Muscle of leg (tissue), 11 donors: ENCODE results near the gene KCNRG. TPM values are rescaled to one million over a fixed set of nuclear protein-coding genes. Genes with fewer than 3 reads are reported as not detected.

ENCODE experiments used
- DNase-seq: peaks from one replicate; pipeline ENCODE4 v3.0.0; 2013
- H3K27ac ChIP-seq: one replicate; pipeline ENCODE4 v1.5.1; 2013; ENCODE audit warnings: mild to moderate bottlenecking, low read length, control low read depth
- H3K27me3 ChIP-seq: one replicate; pipeline ENCODE4 v1.6.1; 2013; ENCODE audit warnings: low read length; ENCODE audit not compliant: control insufficient read depth, insufficient read depth
- H3K36me3 ChIP-seq: one replicate; pipeline ENCODE4 v1.6.1; 2013; ENCODE audit warnings: low read length; ENCODE audit not compliant: control insufficient read depth, insufficient read depth
- H3K4me1 ChIP-seq: one replicate; pipeline ENCODE4 v1.6.1; 2013; ENCODE audit warnings: low read length; ENCODE audit not compliant: control insufficient read depth, insufficient read depth
- H3K4me3 ChIP-seq: one replicate; pipeline ENCODE4 v1.5.1; 2013; ENCODE audit warnings: low read length, control low read depth
- H3K9me3 ChIP-seq: replicated peaks from 2 replicates; pipeline ENCODE4 v1.6.1; 2013; ENCODE audit warnings: low read depth, low read length; ENCODE audit not compliant: control insufficient read depth
- WGBS: methylation state at CpG from one replicate; pipeline ENCODE4 v1.1.5; 2013; ENCODE audit warnings: missing lambda C conversion rate; ENCODE audit not compliant: insufficient coverage; 5-methylcytosine and 5-hydroxymethylcytosine counted together
- polyA plus RNA-seq, 8 donors: library from polyadenylated mRNA; unstranded; fragments of 120-200 nt; gene quantifications; one replicate each; pipeline versions ENCODE4 v1.2.1 to v1.2.3, GENCODE V29; 2013; ENCODE audit warnings: inconsistent platforms in 1 of 8, low replicate concordance in 1 of 8; ENCODE audit not compliant: insufficient read length in 8 of 8, insufficient read depth in 1 of 8
- total RNA-seq: library from RNA; stranded (reverse); fragments of 120-200 nt; gene quantifications from one replicate; pipeline ENCODE4 v1.2.4, GENCODE V29; 2013

The KCNRG gene
- total and polyA plus RNA-seq, 9 donors, result 0.38 to 2.1 (median 1.3) TPM

- H3K27ac ChIP-seq, result no peak overlapping the region
- H3K9me3 ChIP-seq, result no peaks in the 10 kb centered on the region
- no peaks in the 10 kb centered on the region for H3K27me3 ChIP-seq
- H3K36me3 ChIP-seq, result peaks cover 30% of the 10 kb centered on the region
- H3K4me1 ChIP-seq, result no peaks in the 10 kb centered on the region
- no peak overlapping the region for H3K4me3 ChIP-seq
- WGBS, result no CpG with 5 or more reads among the region's 1 CpG
- no peak for DNase-seq
Measured at GRCh38 chr13:50011461-50011860, 3.8 kb upstream of the KCNRG start.

- Histone ChIP-seq H3K9me3 (no peaks in the 10 kb centered on the region), H3K27ac (no peak overlapping the region), H3K4me1 (no peaks in the 10 kb centered on the region), H3K4me3 (no peak overlapping the region), H3K36me3 (peaks cover 30% of the 10 kb centered on the region), H3K27me3 (no peaks in the 10 kb centered on the region)
- no CpG with 5 or more reads among the region's 6 CpGs for WGBS
- no peak for DNase-seq
Measured at GRCh38 chr13:50012396-50013169, 2.7 kb upstream of the KCNRG start.

- Histone ChIP-seq H3K9me3 (no peaks in the 10 kb centered on the region), H3K4me3 (no peak overlapping the region), H3K36me3 (peaks cover 21% of the 10 kb centered on the region), H3K27me3 (no peaks in the 10 kb centered on the region), H3K4me1 (no peaks in the 10 kb centered on the region), H3K27ac (no peak overlapping the region)
- DNase-seq, result no peak
- WGBS, result no CpG with 5 or more reads among the region's 1 CpG
Measured at GRCh38 chr13:50014386-50014785, 858 bp upstream of the KCNRG start.

GRCh38 chr13:50015750-50016149 is 506 bp downstream of the KCNRG start:
- Histone ChIP-seq H3K27me3 (no peaks in the 10 kb centered on the region), H3K4me3 (no peak overlapping the region), H3K9me3 (no peaks in the 10 kb centered on the region), H3K36me3 (peaks cover 29% of the 10 kb centered on the region), H3K4me1 (no peaks in the 10 kb centered on the region), H3K27ac (no peak overlapping the region)
- no peak for DNase-seq
- WGBS, result no CpG with 5 or more reads among the region's 4 CpGs

GRCh38 chr13:50016444-50016843 is 1.2 kb downstream of the KCNRG start:
- Histone ChIP-seq H3K4me1 (no peaks in the 10 kb centered on the region), H3K27me3 (no peaks in the 10 kb centered on the region), H3K4me3 (no peak overlapping the region), H3K9me3 (no peaks in the 10 kb centered on the region), H3K36me3 (peaks cover 29% of the 10 kb centered on the region), H3K27ac (no peak overlapping the region)
- DNase-seq, result no peak
- WGBS, result no CpG with 5 or more reads among the region's 2 CpGs

- H3K4me1 ChIP-seq, result no peaks in the 10 kb centered on the region
- no peaks in the 10 kb centered on the region for H3K9me3 ChIP-seq
- no peaks in the 10 kb centered on the region for H3K27me3 ChIP-seq
- no peak for DNase-seq
- H3K4me3 ChIP-seq, result no peak overlapping the region
- peaks cover 18% of the 10 kb centered on the region for H3K36me3 ChIP-seq
- H3K27ac ChIP-seq, result no peak overlapping the region
Measured at GRCh38 chr13:50017819-50018218, 2.6 kb downstream of the KCNRG start.

- H3K27me3 ChIP-seq, result no peaks in the 10 kb centered on the region
- H3K36me3 ChIP-seq, result peaks cover 15% of the 10 kb centered on the region
- H3K27ac ChIP-seq, result no peak overlapping the region
- H3K4me1 ChIP-seq, result no peaks in the 10 kb centered on the region
- DNase-seq, result no peak
- no CpG with 5 or more reads among the region's 1 CpG for WGBS
- H3K4me3 ChIP-seq, result no peak overlapping the region
- H3K9me3 ChIP-seq, result no peaks in the 10 kb centered on the region
Measured at GRCh38 chr13:50025436-50025835, 10.2 kb downstream of the KCNRG start.

- H3K4me3 ChIP-seq, result no peak overlapping the region
- H3K9me3 ChIP-seq, result no peaks in the 10 kb centered on the region
- peaks cover 8% of the 10 kb centered on the region for H3K36me3 ChIP-seq
- H3K4me1 ChIP-seq, result no peaks in the 10 kb centered on the region
- H3K27ac ChIP-seq, result no peak overlapping the region
- no peaks in the 10 kb centered on the region for H3K27me3 ChIP-seq
- DNase-seq, result no peak
- WGBS, result 40% methylated on average over 1 of the region's 2 CpGs
Measured at GRCh38 chr13:50026788-50027473, 11.7 kb downstream of the KCNRG start.

- Histone ChIP-seq H3K4me1 (no peaks in the 10 kb centered on the region), H3K4me3 (no peak overlapping the region), H3K36me3 (peaks cover 4% of the 10 kb centered on the region), H3K27me3 (no peaks in the 10 kb centered on the region), H3K27ac (no peak overlapping the region), H3K9me3 (no peaks in the 10 kb centered on the region)
- WGBS, result no CpG with 5 or more reads among the region's 3 CpGs
- DNase-seq, result no peak
Measured at GRCh38 chr13:50030315-50030714, 15.1 kb downstream of the KCNRG start.

GRCh38 chr13:50033725-50034124 is 18.5 kb downstream of the KCNRG start:
- Histone ChIP-seq H3K27me3 (no peaks in the 10 kb centered on the region), H3K4me1 (no peaks in the 10 kb centered on the region), H3K36me3 (no peaks in the 10 kb centered on the region), H3K4me3 (no peak overlapping the region), H3K27ac (no peak overlapping the region), H3K9me3 (no peaks in the 10 kb centered on the region)
- peak; percentile 70 for DNase-seq
